ENCODE measurements around the gene S100A14. TPM values are rescaled to one million over a fixed set of nuclear protein-coding genes. Genes with fewer than 3 reads are reported as not detected.
A peak's percentile ranks its signal among the peaks of the same experiment; 100 is the strongest.

Gene S100A14
- not detected for total RNA-seq

DNA sequence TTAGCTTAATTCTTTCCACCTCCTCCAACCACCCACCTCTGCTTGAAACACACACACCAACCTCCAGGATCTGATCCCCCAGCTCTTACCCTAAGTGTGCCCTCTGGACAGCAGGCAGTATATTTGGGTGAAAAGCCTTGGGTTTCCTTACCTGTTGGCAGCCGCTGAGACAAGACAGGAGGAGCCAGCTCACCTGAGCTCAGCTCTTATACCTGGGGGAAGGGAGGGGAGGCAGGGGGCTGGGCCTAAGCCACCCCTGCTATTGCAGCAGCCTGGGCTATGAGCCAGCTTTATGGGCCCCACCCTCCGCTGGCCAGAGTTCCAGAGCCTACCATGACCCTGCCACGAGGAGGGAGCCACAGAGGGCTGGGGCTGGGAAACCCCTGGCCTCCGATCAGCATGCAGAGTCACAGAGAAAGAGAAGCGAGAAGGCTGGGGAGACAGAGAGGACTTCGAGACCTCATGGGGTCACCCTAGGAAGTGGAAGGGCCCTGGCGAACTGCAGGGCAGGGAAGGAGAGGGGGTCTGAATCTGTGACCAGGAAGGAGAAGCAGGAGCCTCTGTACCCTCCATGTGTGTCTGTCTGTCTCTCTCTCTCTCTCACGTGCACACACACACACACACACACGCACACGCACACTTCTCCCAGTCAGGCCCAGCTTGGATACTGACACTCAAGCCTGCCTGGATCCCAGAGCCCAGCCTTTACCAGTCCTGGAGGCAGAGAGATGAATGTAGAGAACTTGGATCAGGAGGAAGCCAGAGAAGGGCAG is at the start of gene S100A14:
Gene S100A14, minus strand, starts transcription at position 182 of the 773 bp plus-strand sequence. CDS start 467 bp downstream, outside the sequence.
- Mint-ChIP-seq H3K36me3 (ENCODE audit: low read depth) (no peaks in the 10 kb centered on the region), H3K9me3 (no peaks in the 10 kb centered on the region), H3K27me3 (ENCODE audit: low read depth) (no peaks in the 10 kb centered on the region), H3K27ac (no peak within 1 kb of the TSS), H3K4me3 (no peak within 1 kb of the TSS), H3K4me1 (ENCODE audit: low read depth) (peaks cover 1% of the 10 kb centered on the region)
- no peak for DNase-seq
- intact Hi-C loops (cut with micrococcal nuclease) = no loop called here
- CTCF ChIA-PET = interaction anchor here (0.6 to 6.3 kb wide), 6 partner anchors 11 to 106 kb away, joined by 3 to 43 read pairs (median 3); partner anchors contain the start of gene S100A13

DNA sequence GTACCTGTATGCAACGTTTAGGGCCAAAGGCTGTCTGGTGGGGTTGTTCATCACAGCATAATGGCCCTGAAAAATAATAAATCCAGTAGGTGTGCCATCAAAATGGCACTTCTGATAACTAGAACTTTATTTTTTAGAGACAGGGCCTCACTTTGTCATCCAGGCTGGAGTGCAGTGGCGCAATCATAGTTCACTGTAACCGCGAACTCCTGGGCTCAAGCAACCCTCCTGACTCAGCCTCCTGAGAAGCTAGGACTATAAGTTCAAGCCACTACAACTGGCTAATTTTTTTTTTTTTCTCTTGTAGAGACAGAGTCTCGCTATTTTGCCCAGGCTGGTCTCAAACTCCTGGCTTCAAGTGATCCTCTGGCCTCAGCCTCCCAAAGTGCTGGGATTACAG is 47.1 kb upstream of the S100A14 start:
- no peak for DNase-seq
- Mint-ChIP-seq H3K36me3 (ENCODE audit: low read depth) (peaks cover 60% of the 10 kb centered on the region), H3K4me1 (ENCODE audit: low read depth) (peaks cover 26% of the 10 kb centered on the region), H3K9me3 (no peaks in the 10 kb centered on the region), H3K4me3 (no peak overlapping the region), H3K27me3 (ENCODE audit: low read depth) (no peaks in the 10 kb centered on the region), H3K27ac (no peak overlapping the region)
- CTCF ChIA-PET = no interaction called here
- intact Hi-C loops (cut with micrococcal nuclease) = no loop called here

DNA sequence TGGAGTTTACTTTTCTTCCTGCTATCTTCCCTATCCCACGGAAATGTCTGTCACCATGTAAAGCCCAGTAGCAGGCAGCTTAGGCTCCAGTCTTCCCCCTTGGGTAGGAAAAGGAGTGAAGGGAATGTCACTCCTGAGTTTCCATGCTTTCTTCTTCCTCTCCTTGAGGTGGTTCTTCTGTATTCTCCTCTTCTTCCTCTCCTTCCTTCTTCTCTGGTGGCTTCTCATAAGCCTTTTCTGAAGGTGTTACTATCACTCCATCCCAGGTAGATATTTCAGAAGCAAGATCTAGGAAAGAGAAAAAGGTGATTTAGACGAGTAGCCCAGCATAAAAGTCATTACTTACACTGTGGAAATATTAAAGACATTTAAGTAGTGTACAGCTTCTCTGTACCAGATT is 46.1 kb upstream of the S100A14 start:
- Mint-ChIP-seq H3K4me1 (ENCODE audit: low read depth) (peaks cover 19% of the 10 kb centered on the region), H3K9me3 (no peaks in the 10 kb centered on the region), H3K36me3 (ENCODE audit: low read depth) (peaks cover 50% of the 10 kb centered on the region), H3K27ac (peak overlapping the region; percentile 62), H3K27me3 (ENCODE audit: low read depth) (no peaks in the 10 kb centered on the region), H3K4me3 (no peak overlapping the region)
- no peak for DNase-seq
- CTCF ChIA-PET = no interaction called here
- intact Hi-C loops (cut with micrococcal nuclease) = no loop called here

DNA sequence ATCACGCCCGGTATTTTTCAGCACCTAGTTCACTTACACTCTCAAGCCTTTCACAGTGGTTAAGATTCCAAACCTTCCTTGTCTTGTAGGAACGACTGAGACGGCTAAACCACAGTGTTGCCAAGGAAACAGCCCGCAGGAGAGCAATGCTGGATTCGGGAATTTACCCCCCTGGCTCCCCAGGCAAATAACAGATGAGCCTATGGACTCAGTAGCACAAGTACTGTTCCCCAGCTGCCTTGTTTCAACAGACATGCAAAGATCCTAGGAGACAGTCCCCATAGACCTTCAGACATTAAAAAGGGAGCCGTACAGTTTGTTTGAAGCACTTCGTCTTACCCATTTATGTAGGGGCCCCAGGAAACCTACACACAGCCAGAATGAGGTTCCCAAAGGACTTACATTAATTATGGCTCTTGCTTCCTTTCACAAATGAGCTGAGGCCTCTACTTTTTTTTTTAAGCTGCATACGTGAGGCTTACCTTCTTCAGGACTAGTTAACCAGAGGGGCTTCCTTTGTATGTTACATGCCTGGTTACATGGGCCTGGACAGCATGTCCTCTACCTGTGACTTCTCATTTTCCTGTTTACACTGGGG is 45.1 kb upstream of the S100A14 start:
- Mint-ChIP-seq H3K4me3 (no peak overlapping the region), H3K27me3 (ENCODE audit: low read depth) (no peaks in the 10 kb centered on the region), H3K27ac (no peak overlapping the region), H3K36me3 (ENCODE audit: low read depth) (peaks cover 40% of the 10 kb centered on the region), H3K9me3 (no peaks in the 10 kb centered on the region), H3K4me1 (ENCODE audit: low read depth) (peaks cover 17% of the 10 kb centered on the region)
- no peak for DNase-seq
- intact Hi-C loops (cut with micrococcal nuclease) = no loop called here
- CTCF ChIA-PET = no interaction called here

DNA sequence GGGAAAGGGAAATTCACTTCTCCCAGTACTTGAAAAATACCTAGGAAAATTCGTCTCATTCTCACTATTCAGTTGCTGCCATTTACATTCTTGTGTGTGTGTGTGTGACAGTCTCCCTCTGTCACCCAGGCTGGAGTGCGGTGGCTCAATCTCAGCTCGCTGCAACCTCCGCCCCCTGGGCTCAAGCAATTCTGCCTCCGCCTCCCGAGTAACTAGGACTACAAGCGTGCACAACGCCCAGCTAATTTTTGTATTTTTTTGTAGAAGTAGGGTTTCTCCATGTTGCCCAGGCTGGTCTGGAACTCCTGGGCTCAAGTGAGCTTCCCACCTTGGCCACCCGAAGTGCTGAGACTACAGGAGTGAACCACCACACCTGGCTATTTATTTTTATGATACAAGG is 43.5 kb upstream of the S100A14 start:
- no peaks in the 10 kb centered on the region for H3K9me3 Mint-ChIP-seq
- CTCF ChIA-PET = no interaction called here
- intact Hi-C loops (cut with micrococcal nuclease) = loop anchor here (5.0 kb wide), 1 partner anchor 318 kb away; the partner anchor contains the start of gene JTB

DNA sequence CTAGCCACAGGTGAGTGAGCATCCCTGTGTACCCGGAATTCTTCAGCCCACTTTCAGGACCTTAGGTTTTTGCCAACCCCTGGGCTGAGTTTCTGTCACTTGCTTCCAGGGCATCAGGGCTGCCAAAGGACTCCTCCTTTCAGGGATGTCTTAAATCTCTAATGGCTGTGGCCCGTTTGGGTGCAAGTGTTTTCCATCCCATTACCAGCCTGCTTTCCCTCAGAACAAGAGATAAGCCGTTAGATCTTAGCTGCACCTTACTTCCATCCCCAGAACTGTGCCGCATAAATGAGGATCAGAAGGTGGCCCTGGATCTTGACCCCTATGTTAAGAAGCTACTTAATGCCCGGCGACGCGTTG is 43.0 kb upstream of the S100A14 start:
- intact Hi-C loops (cut with micrococcal nuclease) = loop anchor here (5.0 kb wide), 1 partner anchor 318 kb away; the partner anchor contains the start of gene JTB
- Mint-ChIP-seq H3K4me3 (peak overlapping the region; percentile 97), H3K27me3 (ENCODE audit: low read depth) (no peaks in the 10 kb centered on the region), H3K36me3 (ENCODE audit: low read depth) (peaks cover 24% of the 10 kb centered on the region), H3K4me1 (ENCODE audit: low read depth) (peaks cover 15% of the 10 kb centered on the region), H3K27ac (peak overlapping the region; percentile 94), H3K9me3 (no peaks in the 10 kb centered on the region)
- CTCF ChIA-PET = interaction anchor here (0.5 to 1.2 kb wide), 3 partner anchors 18 to 318 kb away, joined by 3 read pairs; partner anchors contain the start of gene JTB
- no peak for DNase-seq

More for the DNA sequence above, 43.5 kb upstream of the S100A14 start:
- Mint-ChIP-seq H3K4me1 (ENCODE audit: low read depth) (peaks cover 15% of the 10 kb centered on the region), H3K36me3 (ENCODE audit: low read depth) (peaks cover 29% of the 10 kb centered on the region), H3K27me3 (ENCODE audit: low read depth) (no peaks in the 10 kb centered on the region), H3K4me3 (peak overlapping the region; percentile 97), H3K27ac (peak overlapping the region; percentile 94)
- no peak for DNase-seq

DNA sequence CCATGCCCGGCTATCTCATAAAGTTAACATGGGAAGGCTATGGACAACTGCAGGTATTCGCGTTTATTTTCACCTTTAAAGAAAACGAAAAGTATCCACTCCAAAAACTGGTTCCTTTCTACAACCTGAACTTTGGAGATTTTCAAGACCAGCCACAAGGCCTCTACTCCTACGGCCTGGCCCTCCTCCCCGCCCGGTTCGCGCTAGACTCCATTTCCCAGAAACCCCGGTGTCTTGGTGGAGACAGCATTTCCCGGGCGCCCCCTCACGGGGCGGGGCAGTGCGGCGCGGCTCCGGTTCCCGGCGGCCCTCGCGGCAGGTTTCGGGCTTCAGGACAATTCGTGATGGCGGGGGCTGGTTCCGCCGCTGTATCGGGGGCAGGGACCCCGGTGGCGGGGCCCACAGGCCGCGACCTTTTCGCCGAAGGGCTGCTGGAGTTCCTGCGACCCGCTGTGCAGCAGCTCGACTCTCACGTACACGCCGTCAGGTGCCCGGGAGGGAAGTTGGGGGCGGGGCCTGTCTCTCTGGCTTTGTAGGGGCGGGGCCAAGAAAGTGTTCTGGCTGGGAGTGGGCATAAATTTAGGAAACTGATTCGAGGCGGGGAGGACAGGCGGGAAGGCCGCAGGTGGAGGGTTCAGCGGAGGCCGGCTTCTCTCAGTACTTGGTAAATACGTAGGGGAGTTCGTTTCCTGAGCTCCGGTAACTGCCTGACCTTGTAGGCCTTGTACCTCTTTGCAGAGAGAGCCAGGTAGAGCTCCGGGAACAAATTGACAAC is 42.5 kb upstream of the S100A14 start, which contains the start of gene SNAPIN:
Gene SNAPIN, plus strand, starts transcription at position 304 of the 775 bp plus-strand sequence. Its CDS starts 41 bp downstream, at position 345.
- peak; percentile 95 for DNase-seq
- no peaks in the 10 kb centered on the region for H3K9me3 Mint-ChIP-seq
- H3K27ac Mint-ChIP-seq = peak within 1 kb of the TSS; percentile 94
- H3K27me3 Mint-ChIP-seq (ENCODE audit: low read depth) = no peaks in the 10 kb centered on the region
- peaks cover 15% of the 10 kb centered on the region for H3K4me1 Mint-ChIP-seq (ENCODE audit: low read depth)
- peaks cover 20% of the 10 kb centered on the region for H3K36me3 Mint-ChIP-seq (ENCODE audit: low read depth)
- H3K4me3 Mint-ChIP-seq = peak within 1 kb of the TSS; percentile 97
- CTCF ChIA-PET = interaction anchor here (0.5 to 1.2 kb wide), 3 partner anchors 19 to 319 kb away, joined by 3 read pairs; partner anchors contain the start of gene JTB
- intact Hi-C loops (cut with micrococcal nuclease) = loop anchor here (1.0 to 5.0 kb wide), 4 partner anchors 13 to 319 kb away; partner anchors contain the start of genes CHTOP and JTB

DNA sequence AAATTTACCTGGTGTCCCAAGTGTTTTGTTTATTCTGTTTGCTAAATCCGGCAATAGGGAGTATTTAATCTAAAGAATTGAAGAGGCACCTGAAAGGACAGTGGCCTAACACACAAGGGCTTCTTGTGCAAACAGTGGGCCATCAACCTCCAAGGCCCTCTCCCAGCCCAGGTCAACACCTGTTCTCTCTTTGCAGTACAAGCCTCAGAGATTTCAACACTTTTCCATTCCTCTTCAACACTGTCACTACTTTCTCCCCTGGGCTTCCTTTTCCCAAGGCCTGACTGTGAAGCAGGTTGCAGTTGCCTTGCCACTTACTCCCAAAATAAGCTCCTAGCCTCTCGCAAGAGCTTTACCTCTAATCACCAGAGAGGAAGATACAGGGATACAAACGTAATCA is 39.2 kb upstream of the S100A14 start:
- H3K4me1 Mint-ChIP-seq (ENCODE audit: low read depth) = peaks cover 14% of the 10 kb centered on the region
- H3K27me3 Mint-ChIP-seq (ENCODE audit: low read depth) = no peaks in the 10 kb centered on the region
- H3K36me3 Mint-ChIP-seq (ENCODE audit: low read depth) = no peaks in the 10 kb centered on the region
- no peak for DNase-seq
- intact Hi-C loops (cut with micrococcal nuclease) = loop anchor here (5.0 kb wide), 1 partner anchor 322 kb away; the partner anchor contains the start of gene JTB
- no peak overlapping the region for H3K27ac Mint-ChIP-seq
- CTCF ChIA-PET = interaction anchor here (1.6 kb wide), 1 partner anchor 21 kb away, joined by 5 read pairs; the partner anchor contains the start of gene CHTOP
- H3K4me3 Mint-ChIP-seq = no peak overlapping the region
- H3K9me3 Mint-ChIP-seq = no peaks in the 10 kb centered on the region

DNA sequence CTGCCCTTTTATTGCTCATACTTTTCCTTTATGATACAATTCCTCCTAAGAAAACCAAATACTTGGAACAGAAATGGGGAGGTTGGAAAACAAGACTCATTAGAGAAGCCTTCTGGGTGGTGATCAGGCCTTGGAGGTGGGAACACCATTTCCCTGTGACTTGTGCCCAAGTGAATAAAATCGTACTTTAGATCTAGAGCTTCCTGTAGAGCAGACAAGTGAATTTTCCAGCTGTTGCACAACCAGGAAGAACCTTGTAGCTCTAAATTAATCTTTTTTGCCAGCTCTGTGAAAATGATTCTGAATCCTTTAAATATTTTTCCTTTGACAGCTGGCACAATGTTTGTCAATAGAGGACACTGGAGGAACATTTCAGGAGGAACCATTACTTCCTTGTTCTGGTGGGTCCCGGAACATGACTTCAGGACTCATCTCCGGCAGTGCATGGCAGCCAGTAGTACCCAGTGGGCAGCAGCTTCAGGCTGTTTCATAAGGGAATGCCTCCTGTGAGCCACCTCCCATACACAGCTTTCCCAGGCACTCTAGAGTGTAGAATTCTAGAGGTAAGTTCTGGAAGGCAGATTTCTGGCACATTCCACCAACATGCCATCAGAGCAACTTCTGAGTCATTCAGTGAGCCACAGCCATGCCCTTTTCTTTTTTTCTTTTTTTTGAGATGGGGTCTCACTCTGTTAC is 36.8 kb upstream of the S100A14 start:
- H3K4me1 Mint-ChIP-seq (ENCODE audit: low read depth) = peaks cover 22% of the 10 kb centered on the region
- no peaks in the 10 kb centered on the region for H3K9me3 Mint-ChIP-seq
- H3K27ac Mint-ChIP-seq = no peak overlapping the region
- H3K27me3 Mint-ChIP-seq (ENCODE audit: low read depth) = no peaks in the 10 kb centered on the region
- DNase-seq = no peak
- no peak overlapping the region for H3K4me3 Mint-ChIP-seq
- intact Hi-C loops (cut with micrococcal nuclease) = no loop called here
- peaks cover under 1% of the 10 kb centered on the region for H3K36me3 Mint-ChIP-seq (ENCODE audit: low read depth)
- CTCF ChIA-PET = interaction anchor here (0.9 kb wide), 1 partner anchor 10 kb away, joined by 4 read pairs; no protein-coding TSS in a partner anchor

DNA sequence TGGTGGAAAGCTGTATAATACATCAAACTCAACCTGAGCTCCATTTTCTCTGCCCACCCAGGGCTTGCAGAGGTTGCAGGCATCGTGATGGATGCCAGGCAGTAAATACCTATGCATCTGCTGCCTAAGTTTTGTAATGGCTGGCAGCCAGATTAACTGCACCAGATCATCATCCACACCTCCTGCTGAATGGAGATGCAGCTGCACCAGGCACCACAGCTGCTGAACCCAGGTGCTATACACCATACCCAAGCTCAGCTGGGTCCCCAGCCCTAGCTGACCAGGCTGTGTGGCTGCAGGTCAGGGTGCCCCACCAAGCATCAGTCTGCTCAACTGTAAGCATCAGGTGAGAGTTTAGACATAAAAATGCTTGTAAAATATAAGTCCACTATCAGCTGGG is 35.6 kb upstream of the S100A14 start:
- CTCF ChIA-PET = interaction anchor here (0.6 to 0.8 kb wide), 2 partner anchors 56 to 142 kb away, joined by 4 to 5 read pairs; no protein-coding TSS in a partner anchor
- H3K9me3 Mint-ChIP-seq = no peaks in the 10 kb centered on the region
- intact Hi-C loops (cut with micrococcal nuclease) = no loop called here
- H3K27me3 Mint-ChIP-seq (ENCODE audit: low read depth) = no peaks in the 10 kb centered on the region
- peaks cover 28% of the 10 kb centered on the region for H3K4me1 Mint-ChIP-seq (ENCODE audit: low read depth)
- no peak for DNase-seq
- peaks cover 6% of the 10 kb centered on the region for H3K36me3 Mint-ChIP-seq (ENCODE audit: low read depth)
- no peak overlapping the region for H3K4me3 Mint-ChIP-seq
- no peak overlapping the region for H3K27ac Mint-ChIP-seq

DNA sequence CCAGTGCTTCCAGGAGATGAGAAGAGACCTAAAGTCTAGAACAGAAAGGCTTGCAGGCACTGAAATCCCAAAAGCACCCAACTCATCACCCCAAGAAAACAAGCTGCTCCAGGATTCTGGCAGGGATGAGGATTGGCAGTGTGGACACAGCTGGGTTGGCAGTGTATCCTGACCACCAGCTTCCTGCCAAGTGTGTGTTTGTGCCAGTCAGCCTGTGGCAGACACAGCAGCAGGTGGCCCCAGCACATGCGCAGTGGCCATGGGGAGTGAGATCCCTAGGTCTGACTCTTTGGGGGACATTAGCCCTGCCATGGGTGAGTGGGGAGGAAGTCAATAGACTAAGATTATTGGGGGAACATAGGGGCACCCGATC is 33.7 kb upstream of the S100A14 start:
- no peaks in the 10 kb centered on the region for H3K27me3 Mint-ChIP-seq (ENCODE audit: low read depth)
- H3K4me1 Mint-ChIP-seq (ENCODE audit: low read depth) = peaks cover 41% of the 10 kb centered on the region
- H3K36me3 Mint-ChIP-seq (ENCODE audit: low read depth) = peaks cover 25% of the 10 kb centered on the region
- DNase-seq = peak; percentile 12
- no peak overlapping the region for H3K4me3 Mint-ChIP-seq
- no peaks in the 10 kb centered on the region for H3K9me3 Mint-ChIP-seq
- CTCF ChIA-PET = interaction anchor here (1.3 to 1.4 kb wide), 2 partner anchors 10 to 116 kb away, joined by 3 to 5 read pairs; no protein-coding TSS in a partner anchor
- intact Hi-C loops (cut with micrococcal nuclease) = no loop called here
- H3K27ac Mint-ChIP-seq = peak overlapping the region; percentile 57
